GM23338 (cell line): ENCODE measurements around the gene ABCC3.

Experiments used
- CREB1 ChIP-seq: fragments of 250-450 bp; sonication (Bioruptor Pico); IDR thresholded peaks from 2 replicates; pipeline ENCODE4 v1.5.0; 2020; ENCODE audit warnings: low read depth, mild to moderate bottlenecking, moderate library complexity
- EZH2 ChIP-seq: fragments of 200-600 bp; sonication (generic); IDR thresholded peaks from one replicate; pipeline ENCODE4 v1.8.0; 2017; ENCODE audit warnings: antibody characterized with exemption, mild to moderate bottlenecking, low read depth; ENCODE audit not compliant: unreplicated experiment
- EZH2phosphoT487 ChIP-seq: fragments of 200-600 bp; sonication (generic); IDR thresholded peaks from one replicate; pipeline ENCODE4 v1.8.1; 2018; ENCODE audit warnings: antibody characterized with exemption; ENCODE audit not compliant: unreplicated experiment
- JUNB ChIP-seq: IDR thresholded peaks from one replicate; pipeline ENCODE4 v1.6.1; 2016; ENCODE audit warnings: antibody characterized with exemption; ENCODE audit not compliant: unreplicated experiment
- NANOG ChIP-seq: IDR thresholded peaks from 2 replicates; pipeline ENCODE4 v1.6.1; 2016; ENCODE audit warnings: antibody characterized with exemption, borderline replicate concordance
- POLR2AphosphoS5 ChIP-seq: IDR thresholded peaks from 2 replicates; pipeline ENCODE4 v1.6.1; 2016; ENCODE audit warnings: antibody characterized with exemption, low read depth
- REST ChIP-seq: IDR thresholded peaks from one replicate; pipeline ENCODE4 v1.6.1; 2018; ENCODE audit warnings: antibody characterized with exemption; ENCODE audit not compliant: unreplicated experiment
- ZNF114 ChIP-seq: fragments of 250-450 bp; sonication (Bioruptor Pico); IDR thresholded peaks from 2 replicates; pipeline ENCODE4 v1.5.0; 2020; ENCODE audit warnings: mild to moderate bottlenecking, moderate library complexity
- ZNF331 ChIP-seq: fragments of 250-450 bp; sonication (Bioruptor Pico); IDR thresholded peaks from 2 replicates; pipeline ENCODE4 v1.5.0; 2020; ENCODE audit warnings: low read depth, mild to moderate bottlenecking, moderate library complexity
- TF ChIP-seq, protein P1 (sequence below), 2 experiments: fragments of 200-600 bp in 1 of 2; sonication (generic) in 1 of 2; conservative IDR thresholded peaks; 2 replicates each; pipeline versions ENCODE4 v1.5.1 to v1.6.1; 2016 to 2017; ENCODE audit warnings: antibody characterized with exemption in 2 of 2, low read depth in 2 of 2, mild to moderate bottlenecking in 2 of 2, moderate library complexity in 1 of 2
- TF ChIP-seq, protein P2 (sequence below): IDR thresholded peaks from 2 replicates; pipeline ENCODE4 v1.6.1; 2016; ENCODE audit warnings: antibody characterized with exemption

DNA sequence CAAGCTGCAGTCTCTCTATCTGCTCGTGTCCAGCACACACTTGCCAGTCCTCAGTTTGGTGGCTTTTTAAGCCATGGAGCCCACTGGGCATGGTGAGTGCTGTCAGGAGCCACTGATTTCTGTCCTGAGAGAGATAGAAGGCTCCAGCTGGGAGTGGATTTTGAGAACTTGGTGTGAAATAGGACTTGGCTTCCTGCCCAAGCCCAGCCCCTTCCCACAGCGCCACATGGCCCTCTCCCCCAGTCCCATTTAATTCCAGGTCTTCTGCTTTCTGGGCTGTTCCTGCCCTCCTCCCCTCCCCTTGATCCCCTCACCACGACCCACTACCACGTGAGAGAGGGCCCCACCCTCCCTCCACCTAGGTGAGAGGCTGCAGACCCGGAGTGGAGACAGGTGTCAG, 14.4 kb upstream of the ABCC3 start:
- TF ChIP-seq, protein P1, sequence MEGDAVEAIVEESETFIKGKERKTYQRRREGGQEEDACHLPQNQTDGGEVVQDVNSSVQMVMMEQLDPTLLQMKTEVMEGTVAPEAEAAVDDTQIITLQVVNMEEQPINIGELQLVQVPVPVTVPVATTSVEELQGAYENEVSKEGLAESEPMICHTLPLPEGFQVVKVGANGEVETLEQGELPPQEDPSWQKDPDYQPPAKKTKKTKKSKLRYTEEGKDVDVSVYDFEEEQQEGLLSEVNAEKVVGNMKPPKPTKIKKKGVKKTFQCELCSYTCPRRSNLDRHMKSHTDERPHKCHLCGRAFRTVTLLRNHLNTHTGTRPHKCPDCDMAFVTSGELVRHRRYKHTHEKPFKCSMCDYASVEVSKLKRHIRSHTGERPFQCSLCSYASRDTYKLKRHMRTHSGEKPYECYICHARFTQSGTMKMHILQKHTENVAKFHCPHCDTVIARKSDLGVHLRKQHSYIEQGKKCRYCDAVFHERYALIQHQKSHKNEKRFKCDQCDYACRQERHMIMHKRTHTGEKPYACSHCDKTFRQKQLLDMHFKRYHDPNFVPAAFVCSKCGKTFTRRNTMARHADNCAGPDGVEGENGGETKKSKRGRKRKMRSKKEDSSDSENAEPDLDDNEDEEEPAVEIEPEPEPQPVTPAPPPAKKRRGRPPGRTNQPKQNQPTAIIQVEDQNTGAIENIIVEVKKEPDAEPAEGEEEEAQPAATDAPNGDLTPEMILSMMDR (conservative IDR thresholded peaks at IDR 0.05; ENCODE audit: low read depth in 2 of 2) = no peak
- TF ChIP-seq REST = no peak
- no peak for TF ChIP-seq POLR2AphosphoS5
- no peak for TF ChIP-seq EZH2
- TF ChIP-seq CREB1 = no peak
- TF ChIP-seq, protein P2, sequence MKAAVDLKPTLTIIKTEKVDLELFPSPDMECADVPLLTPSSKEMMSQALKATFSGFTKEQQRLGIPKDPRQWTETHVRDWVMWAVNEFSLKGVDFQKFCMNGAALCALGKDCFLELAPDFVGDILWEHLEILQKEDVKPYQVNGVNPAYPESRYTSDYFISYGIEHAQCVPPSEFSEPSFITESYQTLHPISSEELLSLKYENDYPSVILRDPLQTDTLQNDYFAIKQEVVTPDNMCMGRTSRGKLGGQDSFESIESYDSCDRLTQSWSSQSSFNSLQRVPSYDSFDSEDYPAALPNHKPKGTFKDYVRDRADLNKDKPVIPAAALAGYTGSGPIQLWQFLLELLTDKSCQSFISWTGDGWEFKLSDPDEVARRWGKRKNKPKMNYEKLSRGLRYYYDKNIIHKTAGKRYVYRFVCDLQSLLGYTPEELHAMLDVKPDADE = no peak
- TF ChIP-seq EZH2phosphoT487 = no peak
- TF ChIP-seq ZNF331 (CRISPR knock-in tag) = no peak
- TF ChIP-seq ZNF114 = no peak
- TF ChIP-seq NANOG = no peak
- no peak for TF ChIP-seq JUNB
